Measurements from ENCODE around the gene SCLT1. TPM values are rescaled to one million over a fixed set of nuclear protein-coding genes. Genes with fewer than 3 reads are reported as not detected.
A peak's percentile ranks its signal among the peaks of the same experiment; 100 is the strongest.

SCLT1 gene
- total RNA-seq (10 to 100 TPM; 17.5 to 25.3 TPM), polyA plus RNA-seq (ENCODE audit: insufficient read depth, low read depth, low replicate concordance) (5.9 TPM)
- long read RNA-seq, donor 1, partial matches to known transcripts: 28 of 32 reads
- long read RNA-seq, donor 1, other reads (novel, unspliced or antisense): 0 of 32 reads
- long read RNA-seq, donor 2: 0 reads

- no peaks in the 10 kb centered on the region for H3K9me3 ChIP-seq
- peaks cover 10% of the 10 kb centered on the region for H3K4me1 ChIP-seq
- H3K27ac ChIP-seq: peak within 1 kb of the TSS; percentile 93 to 99
- intact Hi-C loops (cut with DNase I; ENCODE audit: low total_unique reads): no loop called here
- WGBS, 2 donors: 0 to 1% methylated on average over 38 to 55 of the region's 57 CpGs
- no peaks in the 10 kb centered on the region for H3K27me3 ChIP-seq
- H3K4me3 ChIP-seq: peak within 1 kb of the TSS; percentile 81 to 91
- TF ChIP-seq POLR2A (IDR thresholded peaks at IDR 0.05): peak; percentile 51
- TF ChIP-seq, protein P1, sequence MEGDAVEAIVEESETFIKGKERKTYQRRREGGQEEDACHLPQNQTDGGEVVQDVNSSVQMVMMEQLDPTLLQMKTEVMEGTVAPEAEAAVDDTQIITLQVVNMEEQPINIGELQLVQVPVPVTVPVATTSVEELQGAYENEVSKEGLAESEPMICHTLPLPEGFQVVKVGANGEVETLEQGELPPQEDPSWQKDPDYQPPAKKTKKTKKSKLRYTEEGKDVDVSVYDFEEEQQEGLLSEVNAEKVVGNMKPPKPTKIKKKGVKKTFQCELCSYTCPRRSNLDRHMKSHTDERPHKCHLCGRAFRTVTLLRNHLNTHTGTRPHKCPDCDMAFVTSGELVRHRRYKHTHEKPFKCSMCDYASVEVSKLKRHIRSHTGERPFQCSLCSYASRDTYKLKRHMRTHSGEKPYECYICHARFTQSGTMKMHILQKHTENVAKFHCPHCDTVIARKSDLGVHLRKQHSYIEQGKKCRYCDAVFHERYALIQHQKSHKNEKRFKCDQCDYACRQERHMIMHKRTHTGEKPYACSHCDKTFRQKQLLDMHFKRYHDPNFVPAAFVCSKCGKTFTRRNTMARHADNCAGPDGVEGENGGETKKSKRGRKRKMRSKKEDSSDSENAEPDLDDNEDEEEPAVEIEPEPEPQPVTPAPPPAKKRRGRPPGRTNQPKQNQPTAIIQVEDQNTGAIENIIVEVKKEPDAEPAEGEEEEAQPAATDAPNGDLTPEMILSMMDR (IDR thresholded peaks at IDR 0.05): no peak
- no peaks in the 10 kb centered on the region for H3K36me3 ChIP-seq (ENCODE audit: low read depth, missing control alignments)
- peak; percentile 100 for DNase-seq
These were observed at the start of gene SCLT1 for GRCh38 chr4:129093191-129093920. Gene SCLT1, minus strand, starts transcription at chr4:129093539. Its CDS starts 436 bp downstream, at chr4:129093103.

- TF ChIP-seq POLR2A (IDR thresholded peaks at IDR 0.05): no peak
- no peak for DNase-seq
- intact Hi-C loops (cut with DNase I; ENCODE audit: low total_unique reads): no loop called here
- 64% methylated on average over 2 of the region's 2 CpGs for WGBS, 2 donors
- Histone ChIP-seq H3K9me3 (no peaks in the 10 kb centered on the region), H3K4me3 (no peak overlapping the region), H3K27ac (no peak overlapping the region), H3K36me3 (ENCODE audit: low read depth, missing control alignments) (no peaks in the 10 kb centered on the region), H3K4me1 (no peaks in the 10 kb centered on the region), H3K27me3 (no peaks in the 10 kb centered on the region)
These were observed 47.2 kb upstream of the SCLT1 start for GRCh38 chr4:129140521-129140920.

GRCh38 chr4:129138810-129139496, 45.6 kb upstream of the SCLT1 start:
- 61 to 66% methylated on average over 3 to 6 of the region's 6 CpGs for WGBS, 2 donors
- intact Hi-C loops (cut with DNase I; ENCODE audit: low total_unique reads): no loop called here
- no peak for TF ChIP-seq POLR2A (IDR thresholded peaks at IDR 0.05)
- TF ChIP-seq, protein P1 (IDR thresholded peaks at IDR 0.05): no peak
- no peaks in the 10 kb centered on the region for H3K4me1 ChIP-seq
- H3K36me3 ChIP-seq (ENCODE audit: low read depth, missing control alignments): no peaks in the 10 kb centered on the region
- DNase-seq: no peak
- H3K4me3 ChIP-seq: no peak overlapping the region
- no peak overlapping the region for H3K27ac ChIP-seq
- H3K27me3 ChIP-seq: no peaks in the 10 kb centered on the region
- no peaks in the 10 kb centered on the region for H3K9me3 ChIP-seq

GRCh38 chr4:129136433-129136832, 43.1 kb upstream of the SCLT1 start:
- no peak for DNase-seq
- Histone ChIP-seq H3K9me3 (no peaks in the 10 kb centered on the region), H3K4me1 (no peaks in the 10 kb centered on the region), H3K4me3 (no peak overlapping the region), H3K27ac (no peak overlapping the region), H3K36me3 (ENCODE audit: low read depth, missing control alignments) (no peaks in the 10 kb centered on the region), H3K27me3 (no peaks in the 10 kb centered on the region)
- intact Hi-C loops (cut with DNase I; ENCODE audit: low total_unique reads): no loop called here
- WGBS, 2 donors: 95 to 96% methylated on average over 7 to 8 of the region's 8 CpGs
- TF ChIP-seq, protein P1 (IDR thresholded peaks at IDR 0.05): no peak
- TF ChIP-seq POLR2A (IDR thresholded peaks at IDR 0.05): no peak

DNA sequence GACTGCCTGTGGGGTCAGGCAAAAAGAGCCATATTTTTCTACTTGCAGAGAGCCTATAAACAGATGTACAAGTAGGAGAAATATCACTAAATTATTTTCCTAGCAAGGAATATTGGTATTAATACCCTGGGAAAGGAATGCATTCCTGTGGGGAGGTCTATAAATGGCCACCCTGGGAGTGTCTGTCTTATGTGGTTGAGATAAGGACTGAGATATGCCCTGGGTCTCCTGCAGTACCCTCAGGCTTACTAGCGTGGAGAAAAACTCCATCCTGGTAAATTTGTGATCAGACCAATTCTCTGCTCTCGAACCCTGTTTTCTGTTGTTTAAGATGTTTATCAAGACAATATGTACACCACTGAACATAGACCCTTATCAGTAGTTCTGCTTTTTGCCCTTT, 38.0 kb upstream of the SCLT1 start:
- H3K36me3 ChIP-seq (ENCODE audit: low read depth, missing control alignments): no peaks in the 10 kb centered on the region
- no peaks in the 10 kb centered on the region for H3K9me3 ChIP-seq
- TF ChIP-seq, protein P1 (IDR thresholded peaks at IDR 0.05): no peak
- no peak for TF ChIP-seq POLR2A (IDR thresholded peaks at IDR 0.05)
- WGBS, 2 donors: 85 to 89% methylated on average over 2 of the region's 2 CpGs
- H3K4me1 ChIP-seq: no peaks in the 10 kb centered on the region
- no peak overlapping the region for H3K4me3 ChIP-seq
- intact Hi-C loops (cut with DNase I; ENCODE audit: low total_unique reads): no loop called here
- DNase-seq: no peak
- H3K27ac ChIP-seq: no peak overlapping the region
- H3K27me3 ChIP-seq: no peaks in the 10 kb centered on the region

Measured in testis (tissue), 5 donors.